ENCODE measurements around the gene RAG1.

Gene RAG1

GRCh38 chr11:36581536-36581935 lies 13.7 kb downstream of the RAG1 start:
- Histone ChIP-seq H3K9ac (no peak overlapping the region), H3K4me2 (no peak overlapping the region), H3K4me1 (ENCODE audit: low read depth, poor library complexity, severe bottlenecking) (no peaks in the 10 kb centered on the region), H3K27ac (no peak overlapping the region), H2AFZ (ENCODE audit: low read depth) (no peak overlapping the region), H3K27me3 (ENCODE audit: insufficient read depth, low read depth) (no peaks in the 10 kb centered on the region), H3K79me2 (ENCODE audit: insufficient read depth, low read depth) (no peaks in the 10 kb centered on the region), H3K4me3 (IDR thresholded peaks at IDR 0.05; ENCODE audit: insufficient read depth, low read depth, low read length) (no peak overlapping the region), H4K20me1 (ENCODE audit: insufficient read depth) (no peaks in the 10 kb centered on the region), H3K36me3 (ENCODE audit: insufficient read depth) (no peaks in the 10 kb centered on the region)
- no peak for TF ChIP-seq CTCF (conservative IDR thresholded peaks at IDR 0.05; ENCODE audit: low read depth, low read length)

- Histone ChIP-seq H3K36me3 (ENCODE audit: insufficient read depth) (no peaks in the 10 kb centered on the region), H3K4me3 (IDR thresholded peaks at IDR 0.05; ENCODE audit: insufficient read depth, low read depth, low read length) (no peak overlapping the region), H4K20me1 (ENCODE audit: insufficient read depth) (no peaks in the 10 kb centered on the region), H3K9ac (no peak overlapping the region), H3K27me3 (ENCODE audit: insufficient read depth, low read depth) (no peaks in the 10 kb centered on the region), H3K79me2 (ENCODE audit: insufficient read depth, low read depth) (no peaks in the 10 kb centered on the region), H3K4me2 (no peak overlapping the region), H3K4me1 (ENCODE audit: low read depth, poor library complexity, severe bottlenecking) (no peaks in the 10 kb centered on the region), H2AFZ (ENCODE audit: low read depth) (no peak overlapping the region), H3K27ac (no peak overlapping the region)
- TF ChIP-seq CTCF (conservative IDR thresholded peaks at IDR 0.05; ENCODE audit: low read depth, low read length): no peak
Measured at GRCh38 chr11:36583667-36584066, 15.9 kb downstream of the RAG1 start.

- Histone ChIP-seq H3K27ac (no peak overlapping the region), H3K4me3 (IDR thresholded peaks at IDR 0.05; ENCODE audit: insufficient read depth, low read depth, low read length) (no peak overlapping the region), H3K4me1 (ENCODE audit: low read depth, poor library complexity, severe bottlenecking) (no peaks in the 10 kb centered on the region), H3K27me3 (ENCODE audit: insufficient read depth, low read depth) (no peaks in the 10 kb centered on the region), H3K9ac (no peak overlapping the region), H2AFZ (ENCODE audit: low read depth) (no peak overlapping the region), H3K36me3 (ENCODE audit: insufficient read depth) (no peaks in the 10 kb centered on the region), H4K20me1 (ENCODE audit: insufficient read depth) (no peaks in the 10 kb centered on the region), H3K79me2 (ENCODE audit: insufficient read depth, low read depth) (no peaks in the 10 kb centered on the region), H3K4me2 (no peak overlapping the region)
- TF ChIP-seq CTCF (conservative IDR thresholded peaks at IDR 0.05; ENCODE audit: low read depth, low read length): no peak
Measured at GRCh38 chr11:36586543-36586942, 18.7 kb downstream of the RAG1 start.

GRCh38 chr11:36588099-36588498 lies 20.3 kb downstream of the RAG1 start:
- H3K4me2 ChIP-seq: no peak overlapping the region
- TF ChIP-seq CTCF (conservative IDR thresholded peaks at IDR 0.05; ENCODE audit: low read depth, low read length): no peak
- no peaks in the 10 kb centered on the region for H3K36me3 ChIP-seq (ENCODE audit: insufficient read depth)
- H4K20me1 ChIP-seq (ENCODE audit: insufficient read depth): no peaks in the 10 kb centered on the region
- no peak overlapping the region for H3K9ac ChIP-seq
- H3K27ac ChIP-seq: no peak overlapping the region
- no peak overlapping the region for H3K4me3 ChIP-seq (IDR thresholded peaks at IDR 0.05; ENCODE audit: insufficient read depth, low read depth, low read length)
- no peaks in the 10 kb centered on the region for H3K4me1 ChIP-seq (ENCODE audit: low read depth, poor library complexity, severe bottlenecking)
- no peaks in the 10 kb centered on the region for H3K27me3 ChIP-seq (ENCODE audit: insufficient read depth, low read depth)
- no peaks in the 10 kb centered on the region for H3K79me2 ChIP-seq (ENCODE audit: insufficient read depth, low read depth)
- H2AFZ ChIP-seq (ENCODE audit: low read depth): no peak overlapping the region

- H2AFZ ChIP-seq (ENCODE audit: low read depth): no peak overlapping the region
- H3K9ac ChIP-seq: no peak overlapping the region
- H3K79me2 ChIP-seq (ENCODE audit: insufficient read depth, low read depth): no peaks in the 10 kb centered on the region
- no peaks in the 10 kb centered on the region for H3K4me1 ChIP-seq (ENCODE audit: low read depth, poor library complexity, severe bottlenecking)
- no peaks in the 10 kb centered on the region for H4K20me1 ChIP-seq (ENCODE audit: insufficient read depth)
- no peak overlapping the region for H3K27ac ChIP-seq
- H3K27me3 ChIP-seq (ENCODE audit: insufficient read depth, low read depth): no peaks in the 10 kb centered on the region
- no peak for TF ChIP-seq CTCF (conservative IDR thresholded peaks at IDR 0.05; ENCODE audit: low read depth, low read length)
- no peaks in the 10 kb centered on the region for H3K36me3 ChIP-seq (ENCODE audit: insufficient read depth)
- H3K4me2 ChIP-seq: no peak overlapping the region
- H3K4me3 ChIP-seq (IDR thresholded peaks at IDR 0.05; ENCODE audit: insufficient read depth, low read depth, low read length): no peak overlapping the region
Measured at GRCh38 chr11:36590513-36590912, 22.7 kb downstream of the RAG1 start.
